HepG2 (cell line): ENCODE measurements around the gene UBAC2. TPM values are rescaled to one million over a fixed set of nuclear protein-coding genes. Genes with fewer than 3 reads are reported as not detected.

ENCODE experiments used
- CSRNP2 ChIP-seq: sonication (generic); formaldehyde crosslinking; conservative IDR thresholded peaks from 2 replicates; pipeline ENCODE4 v1.8.0; 2022; ENCODE audit warnings: low read depth, missing genetic modification reagents
- FOSL2 ChIP-seq: sonication (generic); formaldehyde crosslinking; IDR thresholded peaks from 2 replicates; pipeline ENCODE4 v1.4.0; 2020; ENCODE audit warnings: missing genetic modification reagents
- FOXP4 ChIP-seq: sonication (generic); formaldehyde crosslinking; IDR thresholded peaks from 2 replicates; pipeline ENCODE4 v1.4.0; 2020; ENCODE audit warnings: missing genetic modification reagents
- GATAD2A ChIP-seq: IDR thresholded peaks from 2 replicates; pipeline ENCODE4 v1.6.1; 2016
- HNF4A ChIP-seq: sonication (generic); formaldehyde crosslinking; IDR thresholded peaks from 2 replicates; pipeline ENCODE4 v1.4.0; 2020; ENCODE audit warnings: missing genetic modification reagents
- PATZ1 ChIP-seq: sonication (generic); formaldehyde crosslinking; IDR thresholded peaks from 2 replicates; pipeline ENCODE4 v1.4.0; 2020; ENCODE audit warnings: missing genetic modification reagents
- SALL1 ChIP-seq: sonication (generic); formaldehyde crosslinking; IDR thresholded peaks from 2 replicates; pipeline ENCODE4 v1.8.0; 2022; ENCODE audit warnings: mild to moderate bottlenecking, missing genetic modification reagents
- SAP130 ChIP-seq: IDR thresholded peaks from 2 replicates; pipeline ENCODE4 v1.6.1; 2016; ENCODE audit warnings: low read depth
- SOX13 ChIP-seq, 3 experiments: fragments of 450-650 bp in 1 of 3; sonication (generic) in 1 of 3; formaldehyde crosslinking in 1 of 3; IDR thresholded peaks in 2 of 3; conservative IDR thresholded peaks in 1 of 3; 2 replicates each; pipeline versions ENCODE4 v1.5.0 to v1.6.1; 2016 to 2020; ENCODE audit warnings: antibody characterized with exemption in 1 of 3, mild to moderate bottlenecking in 1 of 3, missing compliant biosample characterization in 1 of 3, missing genetic modification reagents in 1 of 3, moderate library complexity in 1 of 3
- THRA ChIP-seq: sonication (generic); formaldehyde crosslinking; IDR thresholded peaks from 2 replicates; pipeline ENCODE4 v1.4.0; 2020; ENCODE audit warnings: missing genetic modification reagents, borderline replicate concordance
- ZFX ChIP-seq: sonication (generic); formaldehyde crosslinking; IDR thresholded peaks from 2 replicates; pipeline ENCODE4 v1.4.0; 2020; ENCODE audit warnings: mild to moderate bottlenecking, low read depth, missing genetic modification reagents, moderate library complexity
- ZNF142 ChIP-seq: sonication (generic); formaldehyde crosslinking; IDR thresholded peaks from 2 replicates; pipeline ENCODE4 v1.4.0; 2020; ENCODE audit warnings: missing genetic modification reagents
- ZNF331 ChIP-seq: sonication (generic); formaldehyde crosslinking; IDR thresholded peaks from 2 replicates; pipeline ENCODE4 v1.4.0; 2020; ENCODE audit warnings: missing genetic modification reagents
- ZNF704 ChIP-seq: sonication (generic); formaldehyde crosslinking; IDR thresholded peaks from 2 replicates; pipeline ENCODE4 v1.8.1; 2023; ENCODE audit warnings: mild to moderate bottlenecking, inconsistent platforms, moderate library complexity, missing genetic modification reagents, borderline replicate concordance
- polyA plus RNA-seq, 8 experiments: library from polyadenylated mRNA; depleted of rRNA in 3 of 8; stranded (reverse) in 7 of 8; unstranded in 1 of 8; fragments of >200 nt; fragmentation: Illumina TruSeq in 4 of 8; extraction: Trizol in 4 of 8; gene quantifications; 2 replicates each; pipeline versions ENCODE4 v1.2.1 to v1.2.3, GENCODE V29; 2011 to 2016; ENCODE audit warnings: low read depth in 4 of 8, missing spikeins in 1 of 8, mixed read lengths in 1 of 8; ENCODE audit not compliant: insufficient read depth in 1 of 8
- total RNA-seq, 5 experiments: library from RNA; depleted of rRNA; stranded (reverse); fragments of >200 nt; fragmentation: Illumina TruSeq; extraction: Trizol; gene quantifications; 2 replicates each; pipeline ENCODE4 v1.2.3, GENCODE V29; 2016; ENCODE audit warnings: low read depth in 1 of 5

UBAC2 gene
- total and polyA plus RNA-seq, 2 of the 13 experiments (the other 11 are each of a cell fraction or from before 2014, with no cell fraction given) = 61.3 to 80.8 TPM

- TF ChIP-seq CSRNP2 (CRISPR knock-in tag) (no peak), ZNF704 (no peak), SAP130 (no peak; the same call in 1 of the 2 replicates), GATAD2A (peak; percentile 27; the same call in 1 of the 2 replicates), FOSL2 (0 out of 2 replicates have a peak, but pooled peaks have one; percentile 7), THRA (CRISPR knock-in tag) (0 out of 2 replicates have a peak, but pooled peaks have one; percentile 35), SALL1 (CRISPR knock-in tag) (peak; percentile 29; the same call in 1 of the 2 replicates), FOXP4 (CRISPR knock-in tag) (peak; percentile 37; the same call in 1 of the 2 replicates), ZNF142 (CRISPR knock-in tag) (no peak), ZFX (peak; percentile 50), SOX13 (IDR thresholded peaks at IDR 0.05) (no peak), SOX13 (CRISPR knock-in tag; conservative IDR thresholded peaks at IDR 0.05 in 1 of 2, IDR thresholded peaks at IDR 0.05 in 1 of 2) (peak in 1 of 2 experiments; percentile 63; a peak in 2 of 4 replicates), PATZ1 (CRISPR knock-in tag) (0 out of 2 replicates have a peak, but pooled peaks have one; percentile 22), ZNF331 (CRISPR knock-in tag) (no peak), HNF4A (peak; percentile 70)
Observed at GRCh38 chr13:99261059-99261458, 60.4 kb downstream of the UBAC2 start (continued).
